GM11168 (cell line): Measurements from ENCODE around the gene VAV2.

ENCODE experiments used
- in situ Hi-C: fragments of 300-500 bp; cut with MboI; formaldehyde crosslinking; loops from one replicate; pipeline ENCODE4 v1.12.0; 2022; ENCODE audit warnings: low sequenced_read_pairs; ENCODE audit not compliant: unreplicated experiment

Gene VAV2

GRCh38 chr9:133986061-133986460, 6.1 kb downstream of the VAV2 start:
- in situ Hi-C loops: no loop called here

- in situ Hi-C loops: no loop called here
Observed at GRCh38 chr9:133982971-133983720, 9.0 kb downstream of the VAV2 start.

- in situ Hi-C loops: no loop called here
Observed at GRCh38 chr9:133981958-133982681, 10.0 kb downstream of the VAV2 start.

GRCh38 chr9:133981589-133981957, 10.6 kb downstream of the VAV2 start:
- in situ Hi-C loops: no loop called here

- in situ Hi-C loops: no loop called here
Observed at GRCh38 chr9:133980864-133981588, 11.1 kb downstream of the VAV2 start.

- in situ Hi-C loops: loop anchor here (10.0 kb wide), 1 partner anchor 75 kb away; no protein-coding TSS in a partner anchor
Observed at GRCh38 chr9:133979921-133980863, 11.9 kb downstream of the VAV2 start.

GRCh38 chr9:133979273-133979920, 12.7 kb downstream of the VAV2 start:
- in situ Hi-C loops: loop anchor here (10.0 kb wide), 1 partner anchor 75 kb away; no protein-coding TSS in a partner anchor

- in situ Hi-C loops: loop anchor here (10.0 kb wide), 1 partner anchor 74 kb away; no protein-coding TSS in a partner anchor
Observed at GRCh38 chr9:133978899-133979272, 13.2 kb downstream of the VAV2 start.

- in situ Hi-C loops: loop anchor here (10.0 kb wide), 1 partner anchor 74 kb away; no protein-coding TSS in a partner anchor
Observed at GRCh38 chr9:133978226-133978898, 13.8 kb downstream of the VAV2 start.

- in situ Hi-C loops: loop anchor here (10.0 kb wide), 1 partner anchor 73 kb away; no protein-coding TSS in a partner anchor
Observed at GRCh38 chr9:133977421-133978201, 14.5 kb downstream of the VAV2 start.

GRCh38 chr9:133976887-133977286, 15.2 kb downstream of the VAV2 start:
- in situ Hi-C loops: loop anchor here (10.0 kb wide), 1 partner anchor 72 kb away; no protein-coding TSS in a partner anchor

GRCh38 chr9:133976191-133976861, 15.8 kb downstream of the VAV2 start:
- in situ Hi-C loops: loop anchor here (10.0 kb wide), 1 partner anchor 72 kb away; no protein-coding TSS in a partner anchor

GRCh38 chr9:133975511-133975910, 16.6 kb downstream of the VAV2 start:
- in situ Hi-C loops: loop anchor here (10.0 kb wide), 1 partner anchor 71 kb away; no protein-coding TSS in a partner anchor

GRCh38 chr9:133974631-133975341, 17.3 kb downstream of the VAV2 start:
- in situ Hi-C loops: loop anchor here (10.0 kb wide), 1 partner anchor 70 kb away; no protein-coding TSS in a partner anchor

- in situ Hi-C loops: loop anchor here (10.0 kb wide), 1 partner anchor 69 kb away; no protein-coding TSS in a partner anchor
Observed at GRCh38 chr9:133973791-133974630, 18.1 kb downstream of the VAV2 start.
